ENCODE results near the gene SLC25A13. TPM values are rescaled to one million over a fixed set of nuclear protein-coding genes. Genes with fewer than 3 reads are reported as not detected.

Gene SLC25A13
- total and polyA plus RNA-seq, 2 of the 13 experiments (the other 11 are each of a cell fraction or from before 2014, with no cell fraction given) = 36.2 to 84.9 TPM

DNA sequence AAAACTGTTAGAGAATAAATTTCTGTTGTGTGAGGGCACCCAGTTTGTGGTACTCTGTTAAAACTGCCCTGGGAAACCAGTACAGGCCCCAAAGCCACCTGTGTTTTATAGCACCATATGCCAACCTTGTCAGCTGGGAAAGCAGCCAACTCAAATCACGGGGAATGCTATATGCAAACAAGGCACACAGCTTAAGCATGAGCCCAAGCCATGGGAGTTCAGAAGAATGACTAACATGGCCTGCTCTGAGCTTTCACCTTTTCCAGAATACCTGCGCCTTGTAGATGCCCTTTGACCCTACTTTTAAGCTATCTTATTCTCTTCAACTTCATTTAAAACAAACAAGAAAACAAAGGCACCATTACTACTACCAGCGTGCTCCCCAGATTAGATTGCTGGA is 5.5 kb upstream of the SLC25A13 start (continued):
- TF ChIP-seq, protein P1, sequence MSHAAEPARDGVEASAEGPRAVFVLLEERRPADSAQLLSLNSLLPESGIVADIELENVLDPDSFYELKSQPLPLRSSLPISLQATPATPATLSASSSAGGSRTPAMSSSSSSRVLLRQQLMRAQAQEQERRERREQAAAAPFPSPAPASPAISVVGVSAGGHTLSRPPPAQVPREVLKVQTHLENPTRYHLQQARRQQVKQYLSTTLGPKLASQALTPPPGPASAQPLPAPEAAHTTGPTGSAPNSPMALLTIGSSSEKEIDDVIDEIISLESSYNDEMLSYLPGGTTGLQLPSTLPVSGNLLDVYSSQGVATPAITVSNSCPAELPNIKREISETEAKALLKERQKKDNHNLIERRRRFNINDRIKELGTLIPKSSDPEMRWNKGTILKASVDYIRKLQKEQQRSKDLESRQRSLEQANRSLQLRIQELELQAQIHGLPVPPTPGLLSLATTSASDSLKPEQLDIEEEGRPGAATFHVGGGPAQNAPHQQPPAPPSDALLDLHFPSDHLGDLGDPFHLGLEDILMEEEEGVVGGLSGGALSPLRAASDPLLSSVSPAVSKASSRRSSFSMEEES (CRISPR knock-in tag; IDR thresholded peaks at IDR 0.05) = peak; percentile 44; the same call in 1 of the 2 replicates
- TF ChIP-seq, protein P2, sequence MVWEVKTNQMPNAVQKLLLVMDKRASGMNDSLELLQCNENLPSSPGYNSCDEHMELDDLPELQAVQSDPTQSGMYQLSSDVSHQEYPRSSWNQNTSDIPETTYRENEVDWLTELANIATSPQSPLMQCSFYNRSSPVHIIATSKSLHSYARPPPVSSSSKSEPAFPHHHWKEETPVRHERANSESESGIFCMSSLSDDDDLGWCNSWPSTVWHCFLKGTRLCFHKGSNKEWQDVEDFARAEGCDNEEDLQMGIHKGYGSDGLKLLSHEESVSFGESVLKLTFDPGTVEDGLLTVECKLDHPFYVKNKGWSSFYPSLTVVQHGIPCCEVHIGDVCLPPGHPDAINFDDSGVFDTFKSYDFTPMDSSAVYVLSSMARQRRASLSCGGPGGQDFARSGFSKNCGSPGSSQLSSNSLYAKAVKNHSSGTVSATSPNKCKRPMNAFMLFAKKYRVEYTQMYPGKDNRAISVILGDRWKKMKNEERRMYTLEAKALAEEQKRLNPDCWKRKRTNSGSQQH (CRISPR knock-in tag; IDR thresholded peaks at IDR 0.05; ENCODE audit: low read depth) = peak; percentile 26; the same call in 1 of the 2 replicates
- TF ChIP-seq HMG20B (CRISPR knock-in tag; conservative IDR thresholded peaks at IDR 0.05) (peak; percentile 77; the same call in 1 of the 2 replicates), RFX1 (IDR thresholded peaks at IDR 0.05) (no peak), PAWR (CRISPR knock-in tag; IDR thresholded peaks at IDR 0.05; ENCODE audit: borderline replicate concordance) (no peak), ZNF17 (CRISPR knock-in tag; IDR thresholded peaks at IDR 0.05) (no peak), RARA (CRISPR knock-in tag; IDR thresholded peaks at IDR 0.05) (peak; percentile 60), HNRNPH1 (optimal IDR thresholded peaks at IDR 0.05; ENCODE audit: low read depth, low read length) (no peak), CREB1 (IDR thresholded peaks at IDR 0.05) (no peak), CREB1 (CRISPR knock-in tag; IDR thresholded peaks at IDR 0.05) (peak; percentile 55), U2AF1 (optimal IDR thresholded peaks at IDR 0.05; ENCODE audit: low read depth, low read length) (no peak), KAT2B (IDR thresholded peaks at IDR 0.05; ENCODE audit: borderline replicate concordance, low read depth, low read length) (no peak), ZNF614 (CRISPR knock-in tag; IDR thresholded peaks at IDR 0.05; ENCODE audit: borderline replicate concordance) (peak; percentile 30; the same call in 1 of the 2 replicates), NCOA5 (CRISPR knock-in tag; IDR thresholded peaks at IDR 0.05) (no peak), BCL6 (CRISPR knock-in tag; IDR thresholded peaks at IDR 0.05) (peak; percentile 39; the same call in 1 of the 2 replicates)
- TF ChIP-seq, protein P3, sequence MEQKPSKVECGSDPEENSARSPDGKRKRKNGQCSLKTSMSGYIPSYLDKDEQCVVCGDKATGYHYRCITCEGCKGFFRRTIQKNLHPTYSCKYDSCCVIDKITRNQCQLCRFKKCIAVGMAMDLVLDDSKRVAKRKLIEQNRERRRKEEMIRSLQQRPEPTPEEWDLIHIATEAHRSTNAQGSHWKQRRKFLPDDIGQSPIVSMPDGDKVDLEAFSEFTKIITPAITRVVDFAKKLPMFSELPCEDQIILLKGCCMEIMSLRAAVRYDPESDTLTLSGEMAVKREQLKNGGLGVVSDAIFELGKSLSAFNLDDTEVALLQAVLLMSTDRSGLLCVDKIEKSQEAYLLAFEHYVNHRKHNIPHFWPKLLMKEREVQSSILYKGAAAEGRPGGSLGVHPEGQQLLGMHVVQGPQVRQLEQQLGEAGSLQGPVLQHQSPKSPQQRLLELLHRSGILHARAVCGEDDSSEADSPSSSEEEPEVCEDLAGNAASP (CRISPR knock-in tag; IDR thresholded peaks at IDR 0.05; ENCODE audit: borderline replicate concordance) = peak; percentile 12; the same call in 1 of the 2 replicates
- TF ChIP-seq, protein P4, sequence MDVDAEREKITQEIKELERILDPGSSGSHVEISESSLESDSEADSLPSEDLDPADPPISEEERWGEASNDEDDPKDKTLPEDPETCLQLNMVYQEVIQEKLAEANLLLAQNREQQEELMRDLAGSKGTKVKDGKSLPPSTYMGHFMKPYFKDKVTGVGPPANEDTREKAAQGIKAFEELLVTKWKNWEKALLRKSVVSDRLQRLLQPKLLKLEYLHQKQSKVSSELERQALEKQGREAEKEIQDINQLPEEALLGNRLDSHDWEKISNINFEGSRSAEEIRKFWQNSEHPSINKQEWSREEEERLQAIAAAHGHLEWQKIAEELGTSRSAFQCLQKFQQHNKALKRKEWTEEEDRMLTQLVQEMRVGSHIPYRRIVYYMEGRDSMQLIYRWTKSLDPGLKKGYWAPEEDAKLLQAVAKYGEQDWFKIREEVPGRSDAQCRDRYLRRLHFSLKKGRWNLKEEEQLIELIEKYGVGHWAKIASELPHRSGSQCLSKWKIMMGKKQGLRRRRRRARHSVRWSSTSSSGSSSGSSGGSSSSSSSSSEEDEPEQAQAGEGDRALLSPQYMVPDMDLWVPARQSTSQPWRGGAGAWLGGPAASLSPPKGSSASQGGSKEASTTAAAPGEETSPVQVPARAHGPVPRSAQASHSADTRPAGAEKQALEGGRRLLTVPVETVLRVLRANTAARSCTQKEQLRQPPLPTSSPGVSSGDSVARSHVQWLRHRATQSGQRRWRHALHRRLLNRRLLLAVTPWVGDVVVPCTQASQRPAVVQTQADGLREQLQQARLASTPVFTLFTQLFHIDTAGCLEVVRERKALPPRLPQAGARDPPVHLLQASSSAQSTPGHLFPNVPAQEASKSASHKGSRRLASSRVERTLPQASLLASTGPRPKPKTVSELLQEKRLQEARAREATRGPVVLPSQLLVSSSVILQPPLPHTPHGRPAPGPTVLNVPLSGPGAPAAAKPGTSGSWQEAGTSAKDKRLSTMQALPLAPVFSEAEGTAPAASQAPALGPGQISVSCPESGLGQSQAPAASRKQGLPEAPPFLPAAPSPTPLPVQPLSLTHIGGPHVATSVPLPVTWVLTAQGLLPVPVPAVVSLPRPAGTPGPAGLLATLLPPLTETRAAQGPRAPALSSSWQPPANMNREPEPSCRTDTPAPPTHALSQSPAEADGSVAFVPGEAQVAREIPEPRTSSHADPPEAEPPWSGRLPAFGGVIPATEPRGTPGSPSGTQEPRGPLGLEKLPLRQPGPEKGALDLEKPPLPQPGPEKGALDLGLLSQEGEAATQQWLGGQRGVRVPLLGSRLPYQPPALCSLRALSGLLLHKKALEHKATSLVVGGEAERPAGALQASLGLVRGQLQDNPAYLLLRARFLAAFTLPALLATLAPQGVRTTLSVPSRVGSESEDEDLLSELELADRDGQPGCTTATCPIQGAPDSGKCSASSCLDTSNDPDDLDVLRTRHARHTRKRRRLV (CRISPR knock-in tag; IDR thresholded peaks at IDR 0.05) = no peak
- TF ChIP-seq, protein P5, sequence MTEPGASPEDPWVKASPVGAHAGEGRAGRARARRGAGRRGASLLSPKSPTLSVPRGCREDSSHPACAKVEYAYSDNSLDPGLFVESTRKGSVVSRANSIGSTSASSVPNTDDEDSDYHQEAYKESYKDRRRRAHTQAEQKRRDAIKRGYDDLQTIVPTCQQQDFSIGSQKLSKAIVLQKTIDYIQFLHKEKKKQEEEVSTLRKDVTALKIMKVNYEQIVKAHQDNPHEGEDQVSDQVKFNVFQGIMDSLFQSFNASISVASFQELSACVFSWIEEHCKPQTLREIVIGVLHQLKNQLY (CRISPR knock-in tag; IDR thresholded peaks at IDR 0.05) = peak; percentile 44; the same call in 1 of the 2 replicates
- TF ChIP-seq, protein P6, sequence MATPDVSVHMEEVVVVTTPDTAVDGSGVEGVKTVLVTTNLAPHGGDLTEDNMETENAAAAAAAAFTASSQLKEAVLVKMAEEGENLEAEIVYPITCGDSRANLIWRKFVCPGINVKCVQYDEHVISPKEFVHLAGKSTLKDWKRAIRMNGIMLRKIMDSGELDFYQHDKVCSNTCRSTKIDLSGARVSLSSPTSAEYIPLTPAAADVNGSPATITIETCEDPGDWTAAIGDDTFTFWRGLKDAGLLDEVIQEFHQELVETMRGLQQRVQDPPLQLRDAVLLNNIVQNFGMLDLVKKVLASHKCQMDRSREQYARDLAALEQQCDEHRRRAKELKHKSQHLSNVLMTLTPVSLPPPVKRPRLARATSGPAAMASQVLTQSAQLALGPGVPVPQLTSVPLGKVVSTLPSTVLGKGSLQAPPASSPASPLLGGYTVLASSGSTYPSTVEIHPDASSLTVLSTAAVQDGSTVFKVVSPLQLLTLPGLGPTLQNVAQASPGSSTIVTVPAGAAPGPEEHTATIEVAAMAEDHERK (CRISPR knock-in tag; IDR thresholded peaks at IDR 0.05; ENCODE audit: low read depth) = no peak
